HG03432 (cell line): Measurements from ENCODE around the gene SLC12A7.
"Not testable (repeated sequence)": the region's sequence is repeated elsewhere in the genome, so short reads cannot be mapped to it uniquely, and the experiment has no call there.

Experiments
- ATAC-seq: cut with Tn5 transposase; IDR thresholded peaks from one replicate; pipeline ENCODE4 v1.9.1; 2021; ENCODE audit warnings: mild to moderate bottlenecking, moderate library complexity; ENCODE audit not compliant: unreplicated experiment

The SLC12A7 gene

GRCh38 chr5:1127959-1128785 is 16.3 kb upstream of the SLC12A7 start:
- no peak for ATAC-seq

- not testable (repeated sequence) for ATAC-seq
Observed at GRCh38 chr5:1125695-1126094, 13.8 kb upstream of the SLC12A7 start.

DNA sequence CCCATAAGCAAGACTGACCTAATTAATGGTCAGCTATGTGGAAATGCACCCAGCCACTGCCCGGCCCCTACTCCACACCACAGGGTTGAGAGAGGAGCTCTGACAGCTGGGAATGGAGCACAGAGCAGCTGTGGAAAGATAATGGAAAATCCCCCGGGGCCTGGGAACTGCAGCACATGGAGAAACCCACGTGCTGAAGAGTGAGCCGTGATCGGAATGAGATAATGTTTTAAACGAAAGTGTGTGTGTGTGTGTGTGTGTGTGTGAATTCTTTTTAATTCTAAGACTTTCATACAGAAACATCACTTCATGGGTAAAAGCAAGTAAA is 13.1 kb upstream of the SLC12A7 start:
- no peak for ATAC-seq

GRCh38 chr5:1124205-1125029 is 12.6 kb upstream of the SLC12A7 start:
- no peak for ATAC-seq

GRCh38 chr5:1123418-1124147 is 11.7 kb upstream of the SLC12A7 start:
- no peak for ATAC-seq

DNA sequence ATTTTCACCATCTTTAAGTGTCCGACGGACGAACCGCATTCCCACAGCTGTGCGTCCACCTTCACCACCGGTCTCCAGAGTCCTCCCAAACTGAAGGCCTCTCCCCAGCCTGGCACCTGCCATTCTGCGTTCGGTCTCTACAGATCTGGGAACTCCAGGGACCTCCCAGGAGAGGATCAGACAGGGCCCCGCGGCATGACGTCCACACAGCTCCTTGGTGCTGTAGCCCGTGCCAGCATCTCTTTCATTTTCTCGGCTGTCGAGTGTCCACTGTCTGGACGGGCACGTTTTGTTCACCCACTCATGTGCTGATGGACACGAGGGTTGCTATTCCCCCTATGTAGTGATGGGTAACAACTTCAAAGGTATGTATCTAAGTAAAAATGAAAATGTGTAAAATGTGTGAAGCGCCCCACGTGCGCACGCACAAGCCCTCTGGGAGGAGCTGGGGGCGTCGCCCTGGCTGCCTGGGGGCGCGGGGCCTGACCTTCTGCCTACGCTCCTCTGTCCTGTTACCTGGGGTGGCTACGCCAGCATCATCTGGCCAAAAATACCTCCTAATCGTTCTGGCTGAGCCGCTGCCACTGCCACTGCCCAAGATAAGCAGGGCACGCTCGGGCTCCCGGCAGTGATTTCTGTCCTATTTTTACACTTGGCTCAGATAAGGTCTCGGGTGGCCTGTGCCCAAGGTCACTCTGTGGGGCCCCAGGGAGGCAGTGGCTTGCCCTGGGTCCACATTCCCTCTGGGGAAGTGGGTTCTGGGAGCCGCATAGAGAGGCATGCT is 10.8 kb upstream of the SLC12A7 start:
- no peak for ATAC-seq

DNA sequence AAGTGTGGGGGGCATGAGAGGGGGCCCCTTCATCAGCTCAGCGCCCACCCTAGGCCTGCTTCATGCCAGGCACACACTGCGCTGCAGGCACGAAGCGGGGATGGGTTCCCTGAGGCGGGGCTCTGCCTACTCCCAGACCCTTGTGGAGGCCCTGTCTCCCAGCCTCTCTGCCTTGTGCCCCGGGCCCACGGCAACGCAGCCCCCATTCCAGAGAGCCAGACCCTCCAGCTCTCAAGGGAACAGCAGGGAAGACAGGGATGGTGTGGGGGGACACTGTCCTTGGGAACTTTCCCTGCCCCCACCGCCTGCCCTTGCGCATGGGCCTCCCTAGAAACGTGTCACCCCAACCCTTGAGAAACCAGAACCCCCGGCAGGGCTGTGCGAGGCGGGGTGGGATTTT is 10.0 kb upstream of the SLC12A7 start:
- ATAC-seq: no peak

DNA sequence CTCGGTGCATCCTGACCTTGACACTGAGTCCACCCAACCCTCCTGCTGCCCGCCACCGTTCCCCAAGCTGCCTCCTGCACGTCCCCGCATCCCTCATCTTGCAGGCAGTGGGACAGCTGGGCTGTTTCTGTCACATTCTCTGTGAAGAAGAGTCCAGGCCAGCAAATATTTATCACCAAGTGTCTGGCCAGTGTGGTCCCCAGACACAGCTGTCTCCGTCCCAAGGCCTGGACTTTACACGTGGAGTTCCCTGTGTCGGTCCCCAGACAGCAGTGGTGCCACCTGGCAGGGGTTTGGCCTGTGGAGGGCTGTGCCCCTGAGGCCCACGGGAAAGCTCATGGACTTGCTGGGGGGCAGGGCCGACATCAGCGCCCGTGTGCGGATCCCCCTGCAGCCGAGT is 9.2 kb upstream of the SLC12A7 start:
- ATAC-seq: no peak

GRCh38 chr5:1120236-1120999 is 8.6 kb upstream of the SLC12A7 start:
- no peak for ATAC-seq

DNA sequence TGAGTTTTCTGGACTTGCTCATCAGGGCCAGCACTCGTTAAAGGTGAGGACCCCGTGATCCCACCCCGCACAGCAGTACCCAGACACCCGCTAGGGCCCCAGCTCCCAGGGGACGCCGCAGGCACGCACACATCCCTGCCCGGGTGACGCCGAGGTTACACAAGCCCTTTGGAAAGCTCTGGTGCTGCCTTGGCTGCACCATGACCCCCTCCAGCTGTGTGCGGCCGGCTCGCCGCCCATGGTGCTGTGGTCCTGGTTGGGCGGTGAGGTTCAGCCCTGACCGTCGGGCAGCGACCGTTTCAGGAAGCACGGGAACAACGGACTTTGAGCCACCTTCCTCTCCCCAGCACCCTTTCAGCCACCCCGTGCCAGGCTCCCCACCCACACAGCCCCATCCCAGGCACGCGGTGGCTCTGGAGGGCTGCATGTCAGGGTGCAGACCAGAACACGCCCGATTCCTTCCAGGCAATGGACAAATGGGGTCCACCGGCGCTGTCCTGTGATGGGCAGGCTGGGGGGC is 7.5 kb upstream of the SLC12A7 start:
- no peak for ATAC-seq

DNA sequence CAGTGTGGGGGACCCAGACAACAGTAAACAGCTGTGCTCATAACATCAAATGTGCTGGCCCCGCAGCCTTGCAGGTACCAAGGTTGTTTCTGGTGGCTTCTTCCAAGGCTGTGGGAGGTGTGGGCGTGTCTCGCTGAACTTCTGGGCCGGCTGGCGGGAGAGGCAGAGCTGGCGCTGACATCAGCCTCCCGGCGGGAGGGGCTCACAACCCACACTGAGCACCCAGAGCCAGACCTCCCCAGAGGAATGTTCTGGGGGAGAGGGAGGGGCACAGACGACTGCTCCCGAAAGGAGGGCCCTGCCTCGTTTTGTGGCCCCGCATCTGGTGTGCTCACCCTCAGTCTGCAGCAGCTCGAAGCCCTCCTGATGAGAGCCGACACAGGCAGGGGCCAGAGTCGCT is 6.9 kb upstream of the SLC12A7 start:
- ATAC-seq: no peak

DNA sequence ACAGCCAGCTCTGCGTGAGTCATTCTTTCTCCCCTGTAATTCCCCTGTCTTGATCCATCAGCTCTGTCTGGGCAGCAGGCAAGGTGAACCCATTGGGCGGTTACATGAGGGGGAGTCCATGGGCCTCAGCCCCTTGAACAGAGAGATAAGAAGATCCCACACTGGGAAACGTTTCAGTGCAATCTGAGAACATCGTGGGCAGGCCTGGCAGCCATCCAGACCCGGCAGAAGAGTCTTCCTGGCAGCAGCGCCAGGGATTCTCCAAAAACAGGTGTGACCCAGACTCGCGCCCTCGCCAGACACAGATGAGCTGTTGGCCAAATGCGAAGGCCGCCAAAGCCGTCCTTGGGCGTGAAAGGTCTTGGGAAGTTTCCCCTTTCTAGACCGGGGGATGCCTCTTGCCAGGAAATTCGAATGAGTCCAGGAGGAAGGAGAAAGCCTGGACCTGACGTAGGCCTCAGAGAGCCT is 6.4 kb upstream of the SLC12A7 start:
- no peak for ATAC-seq

- ATAC-seq: no peak
Observed at GRCh38 chr5:1116977-1117376, 5.1 kb upstream of the SLC12A7 start.

DNA sequence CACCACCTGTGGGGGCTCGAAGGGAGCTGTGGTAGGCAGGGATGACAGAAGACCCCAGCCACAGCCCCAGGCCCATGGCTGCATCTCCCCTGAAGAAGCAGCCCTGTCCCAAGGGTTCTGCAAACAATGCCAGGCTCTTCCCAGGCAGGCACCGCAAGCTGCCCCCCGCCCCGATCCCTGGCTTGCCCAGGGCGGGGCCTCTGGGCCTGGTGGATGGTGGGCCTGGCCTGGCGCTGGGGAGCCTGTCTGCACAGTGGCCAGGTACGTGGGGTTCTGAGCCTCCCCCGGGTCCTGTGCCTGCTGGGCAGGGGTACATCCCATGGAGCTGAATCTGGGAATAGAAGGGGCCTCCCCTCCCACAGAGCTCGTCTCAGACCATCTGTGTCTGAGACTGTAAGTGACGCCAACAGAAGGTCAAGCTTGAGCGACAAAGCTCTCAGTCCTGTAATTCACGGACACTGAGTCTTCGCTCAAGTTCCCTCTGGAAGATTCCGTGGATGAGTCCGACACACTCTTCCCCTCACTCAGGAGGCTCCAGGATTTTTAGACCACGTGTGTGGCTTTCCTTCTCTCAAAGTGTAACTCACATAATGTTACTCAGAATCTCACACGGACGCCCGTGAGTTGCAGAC is 4.4 kb upstream of the SLC12A7 start:
- ATAC-seq: no peak

DNA sequence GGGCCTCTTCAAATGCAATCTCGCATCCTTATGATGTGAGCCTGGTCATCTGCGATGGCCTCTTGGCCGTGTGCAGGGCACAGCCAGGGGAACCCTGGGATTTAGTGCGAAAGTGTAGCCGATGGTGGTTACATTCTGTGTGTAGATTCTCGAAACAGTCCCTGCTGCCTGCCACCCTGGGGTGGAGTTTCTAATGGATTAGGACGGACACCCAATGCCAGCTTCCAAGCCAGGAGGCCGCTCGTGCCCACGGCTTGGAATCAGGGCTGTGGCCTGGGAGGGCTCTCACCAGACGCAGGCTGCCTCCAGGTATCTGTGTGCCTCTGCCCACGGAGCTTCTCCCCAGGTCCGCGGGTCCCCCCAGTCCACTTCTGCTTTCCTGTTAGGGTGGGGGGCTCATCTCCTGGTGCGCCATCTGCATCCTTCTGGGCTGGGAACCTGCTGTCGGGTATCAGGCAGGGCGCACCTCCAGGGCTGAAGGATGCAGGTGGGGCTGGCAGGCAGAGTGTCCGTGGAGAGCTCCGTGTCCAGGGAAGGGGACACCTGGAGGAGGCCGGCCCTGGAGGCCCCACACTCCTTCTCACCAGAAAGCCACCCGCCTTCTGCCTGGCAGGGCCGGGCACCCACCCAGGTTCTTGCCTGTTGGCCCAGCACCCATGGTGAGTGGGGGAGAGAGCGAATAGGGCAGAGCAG is 3.4 kb upstream of the SLC12A7 start:
- ATAC-seq: no peak

DNA sequence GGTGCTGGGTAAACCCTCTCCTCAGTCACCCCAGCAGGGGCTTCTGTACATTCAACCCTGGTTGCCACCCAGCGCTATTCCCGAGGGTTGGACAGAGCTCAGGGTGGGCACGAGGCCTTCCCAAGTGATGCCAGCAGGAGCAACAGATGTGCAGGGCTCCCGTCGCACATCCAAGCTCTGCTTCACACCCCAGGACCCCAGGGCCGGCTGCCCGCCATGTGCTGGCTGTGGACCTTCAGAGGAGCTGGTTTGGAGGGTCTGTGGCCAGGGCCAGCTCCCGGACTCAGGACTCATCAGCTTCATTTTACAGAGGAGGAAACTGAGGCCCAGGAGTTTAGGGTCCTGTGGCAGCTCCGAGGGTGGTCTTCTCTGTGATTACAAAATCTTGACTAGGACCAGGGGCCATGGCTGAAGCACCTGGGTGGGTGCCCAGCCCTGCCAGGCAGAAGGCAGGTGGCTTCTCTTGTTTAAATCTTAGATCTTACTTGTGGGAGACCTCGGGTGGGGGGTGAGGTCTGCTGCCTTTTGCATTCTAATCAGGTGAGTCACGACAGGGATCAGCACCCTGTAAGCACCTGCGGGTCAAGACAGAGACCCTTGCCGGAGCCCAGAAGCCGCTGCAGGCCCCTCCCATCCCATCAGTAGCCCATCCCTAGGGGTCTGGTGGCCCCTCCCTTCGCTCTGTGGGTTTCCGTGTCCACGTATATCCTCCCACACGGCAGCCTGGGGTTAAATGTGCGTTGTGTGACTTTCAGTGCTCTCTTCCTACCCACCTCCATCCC is 2.1 kb upstream of the SLC12A7 start:
- ATAC-seq: no peak

DNA sequence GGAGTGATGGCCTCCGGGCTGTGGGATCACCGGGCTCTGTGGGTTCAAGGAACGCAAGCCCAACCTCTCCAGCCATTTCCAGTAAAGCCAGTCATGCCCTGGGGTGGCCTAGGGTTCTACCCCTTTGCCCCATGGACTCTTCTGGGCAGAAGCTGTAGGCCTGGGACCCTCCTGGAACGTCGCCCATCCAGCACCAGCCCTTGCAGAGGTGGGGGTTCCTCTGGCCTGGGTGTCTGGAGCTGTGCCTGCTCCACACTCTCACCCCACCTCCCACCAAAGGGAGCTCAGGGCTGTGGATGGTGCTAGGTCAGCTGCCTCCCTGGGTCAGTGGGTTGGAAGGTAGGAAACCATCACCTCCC is 1.4 kb upstream of the SLC12A7 start:
- no peak for ATAC-seq
